ENCODE data around the gene LENG8. TPM values are rescaled to one million over a fixed set of nuclear protein-coding genes. Genes with fewer than 3 reads are reported as not detected.

Gene LENG8
- total RNA-seq, 1 experiment from 2014 or later = 148 TPM

DNA sequence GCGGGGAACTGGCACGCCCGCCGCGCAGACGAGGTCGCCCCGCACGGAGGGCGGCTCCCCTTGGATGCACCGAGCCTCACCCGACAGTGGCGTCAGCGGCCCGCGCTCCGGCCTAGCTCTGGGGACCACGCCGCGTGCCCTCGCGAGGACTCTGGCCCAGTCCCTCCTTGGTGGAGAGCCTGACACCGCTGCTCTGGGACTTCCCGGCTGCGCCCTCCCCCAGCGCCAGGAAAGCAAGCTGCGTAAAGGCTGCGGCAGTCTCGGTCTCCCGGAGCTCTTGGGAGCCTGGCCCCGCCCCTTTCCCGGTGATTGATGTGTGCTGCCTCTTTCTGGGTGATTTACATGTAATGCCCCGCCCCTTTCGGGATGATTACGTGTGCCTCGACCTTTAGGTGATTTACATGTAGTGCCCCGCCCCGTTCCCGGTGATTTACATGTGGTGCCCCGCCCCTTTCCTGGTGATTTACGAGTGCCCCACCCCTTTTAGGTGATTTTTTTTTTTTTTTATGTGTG, 14.6 kb downstream of the LENG8 start, which contains the start of gene LENG9:
Gene LENG9 (minus strand): TSS at position 248 of the 513 bp plus-strand sequence. CDS start 252 bp downstream, outside the sequence.
- no peak within 1 kb of the TSS for H2BK15ac ChIP-seq (ENCODE audit: low read depth, low read length)
- peak within 1 kb of the TSS; percentile 77 to 100 (median 99); a peak in 6 of 7 replicates for H3K27ac Mint-ChIP-seq
- H3K79me2 ChIP-seq (ENCODE audit: insufficient read depth, low read length) = no peaks in the 10 kb centered on the region
- peak within 1 kb of the TSS; percentile 89 for H2BK120ac ChIP-seq (ENCODE audit: low read depth, low read length, poor library complexity, severe bottlenecking)
- no peaks in the 10 kb centered on the region for H4K20me1 ChIP-seq (ENCODE audit: control insufficient read depth, insufficient read depth, insufficient read length)
- WGBS (ENCODE audit: extremely low coverage, insufficient read length, low lambda C conversion rate) = no CpG with 5 or more reads among the region's 41 CpGs
- H3T11ph ChIP-seq (ENCODE audit: low read length) = no peak within 1 kb of the TSS
- H3K14ac ChIP-seq (ENCODE audit: insufficient read depth, low read length) = peak within 1 kb of the TSS; percentile 92
- H3K9ac ChIP-seq (ENCODE audit: extremely low read depth, insufficient read length, low read length) = peak within 1 kb of the TSS; percentile 60
- no peaks in the 10 kb centered on the region for H3K9me3 ChIP-seq (ENCODE audit: control insufficient read depth, low read depth, low read length)
- no peak within 1 kb of the TSS for H4K8ac ChIP-seq (replicated peaks; ENCODE audit: insufficient read length, low read depth, low read length)
- peaks cover 7% of the 10 kb centered on the region in 2 experiments; a peak in 3 of 4 replicates for H3K4me1 Mint-ChIP-seq
- peaks cover 2 to 3% of the 10 kb centered on the region in 2 experiments; a peak in 1 of 5 replicates for H3K9me3 Mint-ChIP-seq
- H2AFZ ChIP-seq (ENCODE audit: low read length) = no peak within 1 kb of the TSS
- H3K4ac ChIP-seq (ENCODE audit: low read depth, low read length) = no peak within 1 kb of the TSS
- H3K27me3 ChIP-seq (ENCODE audit: insufficient read depth, low read length) = no peaks in the 10 kb centered on the region; the same call in 1 of the 2 replicates
- peaks cover 11% of the 10 kb centered on the region for H3K23me2 ChIP-seq (ENCODE audit: insufficient read length, low read depth, low read length, poor library complexity, severe bottlenecking)
- H3K4me1 ChIP-seq (ENCODE audit: insufficient read depth, low read length) = no peaks in the 10 kb centered on the region
- H3K36me3 Mint-ChIP-seq (ENCODE audit: insufficient read depth in 1 of 3, low read depth in 3 of 3) = peaks cover 13 to 30% (median 29%) of the 10 kb centered on the region in 3 experiments; a peak in 6 of 7 replicates
- peak within 1 kb of the TSS; percentile 47 for H3K27ac ChIP-seq (ENCODE audit: insufficient read length, low read depth, low read length)
- H3K56ac ChIP-seq (ENCODE audit: insufficient read length, low read depth, low read length) = no peak within 1 kb of the TSS
- no peak within 1 kb of the TSS for H4K91ac ChIP-seq (ENCODE audit: insufficient read length, low read depth, low read length)
- no peak within 1 kb of the TSS for H2BK20ac ChIP-seq (ENCODE audit: low read depth, low read length, poor library complexity, severe bottlenecking)
- no peaks in the 10 kb centered on the region for H3K79me1 ChIP-seq (ENCODE audit: insufficient read depth, low read depth, low read length, poor library complexity, severe bottlenecking)
- no peak within 1 kb of the TSS for H4K5ac ChIP-seq (ENCODE audit: insufficient read length, low read depth, low read length)
- peak within 1 kb of the TSS; percentile 90 for H3K18ac ChIP-seq (ENCODE audit: insufficient read length, low read depth, low read length)
- peak; percentile 99 for DNase-seq
- H3K4me3 Mint-ChIP-seq = peak within 1 kb of the TSS; percentile 75 to 84
- no peak within 1 kb of the TSS for H3K23ac ChIP-seq (ENCODE audit: insufficient read length, low read depth, low read length)
- H2AK5ac ChIP-seq (ENCODE audit: insufficient read length, low read length) = no peak within 1 kb of the TSS
- H2BK12ac ChIP-seq (ENCODE audit: insufficient read length, low read depth, low read length) = no peak within 1 kb of the TSS
- peak within 1 kb of the TSS; percentile 45 for H3K4me2 ChIP-seq (ENCODE audit: insufficient read depth, insufficient read length, low read length)
- H3K27me3 Mint-ChIP-seq (ENCODE audit: low read depth) = peaks cover 24% of the 10 kb centered on the region
- H2BK5ac ChIP-seq (ENCODE audit: insufficient read length, low read length) = no peak within 1 kb of the TSS
- TF ChIP-seq, protein P1, sequence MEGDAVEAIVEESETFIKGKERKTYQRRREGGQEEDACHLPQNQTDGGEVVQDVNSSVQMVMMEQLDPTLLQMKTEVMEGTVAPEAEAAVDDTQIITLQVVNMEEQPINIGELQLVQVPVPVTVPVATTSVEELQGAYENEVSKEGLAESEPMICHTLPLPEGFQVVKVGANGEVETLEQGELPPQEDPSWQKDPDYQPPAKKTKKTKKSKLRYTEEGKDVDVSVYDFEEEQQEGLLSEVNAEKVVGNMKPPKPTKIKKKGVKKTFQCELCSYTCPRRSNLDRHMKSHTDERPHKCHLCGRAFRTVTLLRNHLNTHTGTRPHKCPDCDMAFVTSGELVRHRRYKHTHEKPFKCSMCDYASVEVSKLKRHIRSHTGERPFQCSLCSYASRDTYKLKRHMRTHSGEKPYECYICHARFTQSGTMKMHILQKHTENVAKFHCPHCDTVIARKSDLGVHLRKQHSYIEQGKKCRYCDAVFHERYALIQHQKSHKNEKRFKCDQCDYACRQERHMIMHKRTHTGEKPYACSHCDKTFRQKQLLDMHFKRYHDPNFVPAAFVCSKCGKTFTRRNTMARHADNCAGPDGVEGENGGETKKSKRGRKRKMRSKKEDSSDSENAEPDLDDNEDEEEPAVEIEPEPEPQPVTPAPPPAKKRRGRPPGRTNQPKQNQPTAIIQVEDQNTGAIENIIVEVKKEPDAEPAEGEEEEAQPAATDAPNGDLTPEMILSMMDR (conservative IDR thresholded peaks at IDR 0.05) = no peak

All from H9 (cell line).